Measurements from ENCODE around the gene ARNT2. TPM values are rescaled to one million over a fixed set of nuclear protein-coding genes. Genes with fewer than 3 reads are reported as not detected.

The ARNT2 gene
- total and polyA plus RNA-seq, 10 of the 15 experiments (the other 5 are each of a cell fraction or from before 2014, with no cell fraction given) = 0.07 to 0.49 (median 0.09) TPM; not detected in 6

GRCh38 chr15:80494351-80494751, 90.2 kb downstream of the ARNT2 start (continued):
- TF ChIP-seq USF2 (IDR thresholded peaks at IDR 0.05; ENCODE audit: borderline replicate concordance, low read depth, low read length) (no peak), CHD1 (IDR thresholded peaks at IDR 0.05; ENCODE audit: low read depth, low read length) (no peak), MXI1 (IDR thresholded peaks at IDR 0.05; ENCODE audit: low read depth, low read length) (no peak), HDAC2 (IDR thresholded peaks at IDR 0.05) (no peak), ATF2 (IDR thresholded peaks at IDR 0.05; ENCODE audit: low read length) (no peak)

- ChIA-PET RAD21 (ENCODE audit: unreplicated experiment) (no interaction called here), CTCF (no interaction called here), POLR2A (no interaction called here), SMC1A (ENCODE audit: uncharacterized antibody, unreplicated experiment) (no interaction called here)
- 48% methylated on average over 3 of the region's 3 CpGs for WGBS (ENCODE audit: insufficient coverage, insufficient replicate concordance, low lambda C conversion rate, missing lambda C conversion rate)
- in situ Hi-C loops (cut with MboI) (no loop called here), intact Hi-C loops (cut with micrococcal nuclease; ENCODE audit: unreplicated experiment) (no loop called here)
- DNase-seq (ENCODE audit: low read depth, low spot score) = no peak
- H3K4me3 ChIP-seq = no peak overlapping the region
- no peaks in the 10 kb centered on the region; a peak in 1 of 4 replicates for H3K27me3 ChIP-seq (replicated peaks in 1 of 2; ENCODE audit: control insufficient read depth in 2 of 2, insufficient read depth in 2 of 2, low read length in 1 of 2)
- no peaks in the 10 kb centered on the region for H4K20me1 ChIP-seq (ENCODE audit: control insufficient read depth, insufficient read depth)
- no peaks in the 10 kb centered on the region for H3K79me2 ChIP-seq (ENCODE audit: control insufficient read depth, insufficient read depth, low read length)
- TF ChIP-seq ETV6 (conservative IDR thresholded peaks at IDR 0.05 in 1 of 2, IDR thresholded peaks at IDR 0.05 in 1 of 2; ENCODE audit: borderline replicate concordance in 1 of 2, low read depth in 1 of 2) (no peak), SUZ12 (IDR thresholded peaks at IDR 0.05; ENCODE audit: unreplicated experiment) (no peak), SMAD1 (IDR thresholded peaks at IDR 0.05; ENCODE audit: low read depth, partially characterized antibody) (no peak), ZNF592 (IDR thresholded peaks at IDR 0.05) (no peak)
- H3K36me3 ChIP-seq (ENCODE audit: control insufficient read depth in 2 of 2, insufficient read depth in 2 of 2, low read length in 1 of 2) = no peaks in the 10 kb centered on the region
- no peak overlapping the region for H2AFZ ChIP-seq (ENCODE audit: control insufficient read depth, low read depth, low read length)
- H3K27ac ChIP-seq (ENCODE audit: control insufficient read depth, insufficient read depth) = no peak overlapping the region
- no peak overlapping the region for H3K9ac ChIP-seq (ENCODE audit: control insufficient read depth, insufficient read depth, low read length)
- no peak overlapping the region for H3K4me2 ChIP-seq (ENCODE audit: control insufficient read depth, insufficient read depth)
- BruUV-seq (replicated peaks) = no TSS peak
- ATAC-seq = no peak
- no peak for FAIRE-seq
- H3K9me3 ChIP-seq (replicated peaks; ENCODE audit: control insufficient read depth, insufficient read depth, low read length) = no peaks in the 10 kb centered on the region
- H3K4me1 ChIP-seq (ENCODE audit: control insufficient read depth, insufficient read depth, low read length) = no peaks in the 10 kb centered on the region
Measured at GRCh38 chr15:80494756-80495155, 90.6 kb downstream of the ARNT2 start.

All from GM12878 (cell line).